ENCODE data around the gene PPP4R3A. TPM values are rescaled to one million over a fixed set of nuclear protein-coding genes. Genes with fewer than 3 reads are reported as not detected.

The PPP4R3A gene
- polyA plus RNA-seq, 1 donor (not counting 4 experiments of a cell fraction or from before 2014, with no cell fraction given): 53.8 TPM

DNA sequence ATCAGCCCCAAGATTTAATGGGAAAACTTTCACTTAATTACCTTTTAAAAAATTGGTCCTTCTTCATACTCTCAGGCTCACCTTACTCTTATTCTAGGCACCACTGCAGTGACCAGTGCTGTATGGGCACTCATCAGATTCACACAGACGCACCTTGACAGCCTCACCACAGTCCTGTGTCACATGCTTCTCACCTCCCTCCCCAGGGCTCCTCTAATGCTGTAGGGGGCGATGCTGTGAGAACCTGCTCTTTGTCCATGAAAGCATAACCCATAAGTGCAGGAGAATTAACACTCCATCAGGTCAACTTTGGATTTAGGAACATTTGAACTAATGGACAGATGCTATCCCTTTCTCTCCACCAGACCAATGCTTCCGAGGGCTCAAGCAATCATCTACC is 13.9 kb upstream of the PPP4R3A start:
- no peaks in the 10 kb centered on the region for H3K9me1 ChIP-seq (ENCODE audit: control insufficient read depth, extremely low read depth, insufficient read depth, low read length)
- no peak overlapping the region for H3K27ac ChIP-seq (ENCODE audit: control insufficient read depth, insufficient read depth, low read length)
- no peaks in the 10 kb centered on the region for H3K79me2 ChIP-seq (ENCODE audit: control insufficient read depth, insufficient read depth, low read length)
- no peaks in the 10 kb centered on the region for H3K9me3 ChIP-seq (ENCODE audit: control insufficient read depth, low read depth, low read length)
- H3K4me1 ChIP-seq (ENCODE audit: control insufficient read depth, extremely low read depth, insufficient read depth, low read length): no peaks in the 10 kb centered on the region
- H3K27me3 ChIP-seq (ENCODE audit: control insufficient read depth, extremely low read depth, insufficient read depth, low read length): no peaks in the 10 kb centered on the region
- dilution Hi-C loops (cut with MboI; ENCODE audit: extremely low pct_ligation_motif_present, low sequenced_read_pairs): no loop called here
- H4K20me1 ChIP-seq (ENCODE audit: control insufficient read depth, extremely low read depth, insufficient read depth, low read length): no peaks in the 10 kb centered on the region
- no peak overlapping the region for H3K9ac ChIP-seq (ENCODE audit: control insufficient read depth, extremely low read depth, insufficient read depth, low read length)
- TF ChIP-seq CTCF (optimal IDR thresholded peaks at IDR 0.05 in 1 of 3, IDR thresholded peaks at IDR 0.05 in 1 of 3, conservative IDR thresholded peaks at IDR 0.05 in 1 of 3; ENCODE audit: extremely low read depth in 1 of 3, insufficient read depth in 2 of 3, low read length in 3 of 3) (no peak), EZH2 (IDR thresholded peaks at IDR 0.05; ENCODE audit: low read length) (no peak)
- no peak for DNase-seq (ENCODE audit: low read depth, low spot score)
- no peak overlapping the region for H3K4me2 ChIP-seq (ENCODE audit: control insufficient read depth, extremely low read depth, insufficient read depth, low read depth, low read length)
- no peaks in the 10 kb centered on the region for H3K36me3 ChIP-seq (ENCODE audit: control insufficient read depth in 2 of 2, extremely low read depth in 1 of 2, insufficient read depth in 2 of 2, low read length in 2 of 2)
- no peak overlapping the region for H3K4me3 ChIP-seq (ENCODE audit: control insufficient read depth in 2 of 3, extremely low read depth in 1 of 3, insufficient read depth in 2 of 3, low read depth in 1 of 3, low read length in 3 of 3)
- no peak overlapping the region for H2AFZ ChIP-seq (ENCODE audit: control insufficient read depth, low read length)
- FAIRE-seq: no peak

DNA sequence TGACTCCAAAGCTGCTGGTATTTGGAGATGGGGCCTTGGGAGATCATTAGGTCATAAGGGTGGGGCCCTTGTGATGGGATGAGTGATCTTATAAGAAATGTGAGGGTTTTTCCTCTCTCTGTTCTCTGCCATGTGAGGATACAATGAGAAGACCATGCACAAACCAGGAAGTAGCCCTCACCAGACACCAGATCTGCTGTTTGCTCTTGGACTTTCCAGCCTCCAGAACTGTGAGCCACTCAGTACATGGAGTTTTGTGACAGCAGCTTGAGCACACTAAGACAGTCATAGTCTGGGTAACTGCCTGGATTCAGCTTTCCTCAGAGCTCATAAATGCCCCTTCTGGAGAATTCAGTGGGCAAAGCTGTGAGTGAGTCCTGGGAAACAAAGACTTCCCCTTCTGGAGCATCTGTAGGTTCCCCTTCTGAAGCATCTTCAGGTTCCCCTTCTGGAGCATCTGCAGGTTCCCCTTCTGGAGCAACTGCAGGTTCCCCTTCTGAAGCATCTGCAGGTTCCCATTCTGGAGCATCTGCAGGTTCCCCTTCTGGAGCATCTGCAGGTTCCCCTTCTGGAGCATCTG is 11.0 kb upstream of the PPP4R3A start:
- H3K4me3 ChIP-seq (ENCODE audit: control insufficient read depth in 2 of 3, extremely low read depth in 1 of 3, insufficient read depth in 2 of 3, low read depth in 1 of 3, low read length in 3 of 3): no peak overlapping the region
- no peaks in the 10 kb centered on the region for H3K36me3 ChIP-seq (ENCODE audit: control insufficient read depth in 2 of 2, extremely low read depth in 1 of 2, insufficient read depth in 2 of 2, low read length in 2 of 2)
- no peaks in the 10 kb centered on the region for H3K9me3 ChIP-seq (ENCODE audit: control insufficient read depth, low read depth, low read length)
- no peak overlapping the region for H3K27ac ChIP-seq (ENCODE audit: control insufficient read depth, insufficient read depth, low read length)
- FAIRE-seq (no peak), DNase-seq (ENCODE audit: low read depth, low spot score) (no peak)
- no peaks in the 10 kb centered on the region for H3K4me1 ChIP-seq (ENCODE audit: control insufficient read depth, extremely low read depth, insufficient read depth, low read length)
- no peaks in the 10 kb centered on the region for H4K20me1 ChIP-seq (ENCODE audit: control insufficient read depth, extremely low read depth, insufficient read depth, low read length)
- no peaks in the 10 kb centered on the region for H3K9me1 ChIP-seq (ENCODE audit: control insufficient read depth, extremely low read depth, insufficient read depth, low read length)
- H3K27me3 ChIP-seq (ENCODE audit: control insufficient read depth, extremely low read depth, insufficient read depth, low read length): no peaks in the 10 kb centered on the region
- no peaks in the 10 kb centered on the region for H3K79me2 ChIP-seq (ENCODE audit: control insufficient read depth, insufficient read depth, low read length)
- H3K9ac ChIP-seq (ENCODE audit: control insufficient read depth, extremely low read depth, insufficient read depth, low read length): no peak overlapping the region
- H2AFZ ChIP-seq (ENCODE audit: control insufficient read depth, low read length): no peak overlapping the region
- dilution Hi-C loops (cut with MboI; ENCODE audit: extremely low pct_ligation_motif_present, low sequenced_read_pairs): no loop called here
- H3K4me2 ChIP-seq (ENCODE audit: control insufficient read depth, extremely low read depth, insufficient read depth, low read depth, low read length): no peak overlapping the region
- TF ChIP-seq EZH2 (IDR thresholded peaks at IDR 0.05; ENCODE audit: low read length) (no peak), CTCF (optimal IDR thresholded peaks at IDR 0.05 in 1 of 3, IDR thresholded peaks at IDR 0.05 in 1 of 3, conservative IDR thresholded peaks at IDR 0.05 in 1 of 3; ENCODE audit: extremely low read depth in 1 of 3, insufficient read depth in 2 of 3, low read length in 3 of 3) (no peak)

All from keratinocyte (primary cell).